ENCODE measurements around the gene TRPM8. TPM values are rescaled to one million over a fixed set of nuclear protein-coding genes. Genes with fewer than 3 reads are reported as not detected.
A peak's percentile ranks its signal among the peaks of the same experiment; 100 is the strongest.

Gene TRPM8
- total and polyA plus RNA-seq, 5 donors from 2014 or later: not detected

GRCh38 chr2:234006501-234006900, 89.3 kb downstream of the TRPM8 start:
- H3K4me1 ChIP-seq (ENCODE audit: control insufficient read depth, insufficient read depth, low read length, poor library complexity, severe bottlenecking): peaks cover 2% of the 10 kb centered on the region
- no peak overlapping the region for H3K27ac ChIP-seq (ENCODE audit: insufficient read depth, low read length, poor library complexity, severe bottlenecking)
- H3K4me3 Mint-ChIP-seq: no peak overlapping the region
- H3K9me3 ChIP-seq (ENCODE audit: control insufficient read depth in 2 of 2, low read length in 2 of 2): no peaks in the 10 kb centered on the region
- peaks cover 9% of the 10 kb centered on the region for H3K27me3 ChIP-seq (ENCODE audit: control insufficient read depth, insufficient read depth, low read length)
- peaks cover 2 to 11% (median 4%) of the 10 kb centered on the region in 4 donors for H3K4me1 Mint-ChIP-seq
- H3K36me3 Mint-ChIP-seq: no peaks in the 10 kb centered on the region
- no peak for DNase-seq
- no peak overlapping the region for H3K4me3 ChIP-seq (ENCODE audit: low read depth, low read length)
- no peaks in the 10 kb centered on the region for H3K36me3 ChIP-seq (ENCODE audit: control insufficient read depth, insufficient read depth, low read length)
- peaks cover 0 to 3% (median 0%) of the 10 kb centered on the region in 7 donors for H3K9me3 Mint-ChIP-seq
- peak overlapping the region in 1 of 3 donors; percentile 15 for H3K27ac Mint-ChIP-seq
- ATAC-seq (ENCODE audit: low read depth in 2 of 2): no peak
- H3K27me3 Mint-ChIP-seq: peaks cover 28% of the 10 kb centered on the region

DNA sequence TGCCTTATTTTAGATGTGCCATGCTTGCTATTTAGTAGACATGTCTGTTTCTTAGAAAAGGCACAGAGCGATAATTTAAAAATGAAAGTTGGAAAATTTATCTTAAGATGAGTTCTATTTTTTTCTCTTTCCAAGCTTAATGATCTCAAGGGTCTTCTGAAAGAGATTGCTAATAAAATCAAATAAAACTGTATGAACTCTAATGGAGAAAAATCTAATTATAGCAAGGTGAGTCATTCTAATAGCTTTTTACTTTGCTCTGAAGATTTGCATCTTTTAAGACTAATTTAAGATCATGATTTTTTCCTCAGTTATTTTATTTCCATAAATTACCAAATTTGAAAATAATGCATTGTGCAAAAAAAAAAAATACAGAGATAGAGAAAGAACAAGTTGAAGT, 97.3 kb downstream of the TRPM8 start:
- Histone ChIP-seq H3K27ac (ENCODE audit: insufficient read depth, low read length, poor library complexity, severe bottlenecking) (no peak overlapping the region), H3K4me3 (ENCODE audit: low read depth, low read length) (no peak overlapping the region), H3K4me1 (ENCODE audit: control insufficient read depth, insufficient read depth, low read length, poor library complexity, severe bottlenecking) (no peaks in the 10 kb centered on the region), H3K27me3 (ENCODE audit: control insufficient read depth, insufficient read depth, low read length) (peaks cover 25% of the 10 kb centered on the region), H3K36me3 (ENCODE audit: control insufficient read depth, insufficient read depth, low read length) (no peaks in the 10 kb centered on the region), H3K9me3 (ENCODE audit: control insufficient read depth in 2 of 2, low read length in 2 of 2) (no peaks in the 10 kb centered on the region)
- DNase-seq: no peak
- ATAC-seq (ENCODE audit: low read depth in 2 of 2): no peak
- Mint-ChIP-seq H3K27me3 (peaks cover 58% of the 10 kb centered on the region), H3K9me3 (peaks cover 0 to 2% (median 0%) of the 10 kb centered on the region in 7 donors), H3K27ac (no peak overlapping the region), H3K4me3 (no peak overlapping the region), H3K4me1 (no peaks in the 10 kb centered on the region), H3K36me3 (no peaks in the 10 kb centered on the region)

DNA sequence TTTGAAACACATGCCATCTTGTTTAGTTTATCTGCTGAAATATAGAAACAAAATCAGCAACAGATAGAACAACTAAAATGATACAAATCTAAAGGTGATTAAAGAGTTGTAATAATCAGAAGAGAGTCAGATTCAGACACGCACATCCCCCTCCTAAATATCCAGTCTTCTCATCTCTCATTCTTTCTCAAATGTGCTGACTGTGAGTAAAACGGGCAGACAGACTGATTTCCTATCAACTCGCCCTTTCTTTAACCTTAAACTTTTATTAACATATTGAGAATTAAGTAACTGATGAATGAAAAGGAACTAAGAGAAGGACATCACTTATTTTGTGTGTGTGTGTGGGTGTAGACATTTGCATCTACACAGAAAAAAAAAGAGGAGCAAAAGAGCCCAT, 98.7 kb downstream of the TRPM8 start:
- Histone ChIP-seq H3K36me3 (ENCODE audit: control insufficient read depth, insufficient read depth, low read length) (no peaks in the 10 kb centered on the region), H3K9me3 (ENCODE audit: control insufficient read depth in 2 of 2, low read length in 2 of 2) (no peaks in the 10 kb centered on the region), H3K4me3 (ENCODE audit: low read depth, low read length) (no peak overlapping the region), H3K27ac (ENCODE audit: insufficient read depth, low read length, poor library complexity, severe bottlenecking) (no peak overlapping the region), H3K27me3 (ENCODE audit: control insufficient read depth, insufficient read depth, low read length) (peaks cover 19% of the 10 kb centered on the region), H3K4me1 (ENCODE audit: control insufficient read depth, insufficient read depth, low read length, poor library complexity, severe bottlenecking) (no peaks in the 10 kb centered on the region)
- H3K27me3 Mint-ChIP-seq: peaks cover 52% of the 10 kb centered on the region
- H3K4me3 Mint-ChIP-seq: no peak overlapping the region
- DNase-seq (no peak), ATAC-seq (ENCODE audit: low read depth in 2 of 2) (no peak)
- no peaks in the 10 kb centered on the region for H3K9me3 Mint-ChIP-seq
- H3K4me1 Mint-ChIP-seq: no peaks in the 10 kb centered on the region
- no peak overlapping the region for H3K27ac Mint-ChIP-seq
- no peaks in the 10 kb centered on the region for H3K36me3 Mint-ChIP-seq

DNA sequence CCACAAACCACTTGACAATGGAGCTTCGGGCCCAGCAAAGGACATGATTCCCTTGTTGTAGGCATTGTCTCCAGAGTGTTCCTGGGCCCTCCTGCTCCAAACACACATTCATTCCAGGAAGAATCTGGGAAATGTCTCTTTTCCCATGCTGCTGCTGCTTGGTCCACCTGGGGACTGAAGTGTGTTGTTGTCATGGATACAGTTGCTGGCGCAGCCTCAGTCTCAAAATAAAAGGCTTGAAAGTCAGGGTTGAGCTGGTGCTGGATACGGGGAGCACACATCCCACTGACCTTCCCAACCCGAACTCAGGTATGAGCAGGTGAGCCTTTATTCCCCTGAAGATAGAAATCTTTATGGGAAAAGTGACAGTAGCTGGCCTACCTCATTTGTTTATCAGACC, 102.7 kb downstream of the TRPM8 start:
- Histone ChIP-seq H3K36me3 (ENCODE audit: control insufficient read depth, insufficient read depth, low read length) (no peaks in the 10 kb centered on the region), H3K27ac (ENCODE audit: insufficient read depth, low read length, poor library complexity, severe bottlenecking) (no peak overlapping the region), H3K4me3 (ENCODE audit: low read depth, low read length) (no peak overlapping the region), H3K27me3 (ENCODE audit: control insufficient read depth, insufficient read depth, low read length) (peaks cover 13% of the 10 kb centered on the region), H3K9me3 (ENCODE audit: control insufficient read depth in 2 of 2, low read length in 2 of 2) (peaks cover 0 to 2% of the 10 kb centered on the region in 2 experiments), H3K4me1 (ENCODE audit: control insufficient read depth, insufficient read depth, low read length, poor library complexity, severe bottlenecking) (peaks cover 2% of the 10 kb centered on the region)
- H3K4me1 Mint-ChIP-seq: peaks cover 0 to 3% (median 0%) of the 10 kb centered on the region in 4 donors
- peaks cover 33% of the 10 kb centered on the region for H3K27me3 Mint-ChIP-seq
- ATAC-seq (ENCODE audit: low read depth in 2 of 2): no peak
- peaks cover 0 to 8% (median 0%) of the 10 kb centered on the region in 7 donors for H3K9me3 Mint-ChIP-seq
- H3K36me3 Mint-ChIP-seq: peaks cover 4% of the 10 kb centered on the region
- no peak overlapping the region for H3K27ac Mint-ChIP-seq
- H3K4me3 Mint-ChIP-seq: no peak overlapping the region
- no peak for DNase-seq

GRCh38 chr2:234020332-234020731, 103.2 kb downstream of the TRPM8 start:
- H3K4me3 Mint-ChIP-seq: no peak overlapping the region
- Histone ChIP-seq H3K27me3 (ENCODE audit: control insufficient read depth, insufficient read depth, low read length) (peaks cover 11% of the 10 kb centered on the region), H3K4me1 (ENCODE audit: control insufficient read depth, insufficient read depth, low read length, poor library complexity, severe bottlenecking) (peaks cover 6% of the 10 kb centered on the region), H3K4me3 (ENCODE audit: low read depth, low read length) (no peak overlapping the region), H3K27ac (ENCODE audit: insufficient read depth, low read length, poor library complexity, severe bottlenecking) (no peak overlapping the region), H3K9me3 (ENCODE audit: control insufficient read depth in 2 of 2, low read length in 2 of 2) (peaks cover 0 to 2% of the 10 kb centered on the region in 2 experiments), H3K36me3 (ENCODE audit: control insufficient read depth, insufficient read depth, low read length) (no peaks in the 10 kb centered on the region)
- no peak overlapping the region for H3K27ac Mint-ChIP-seq
- H3K4me1 Mint-ChIP-seq: peaks cover 0 to 7% (median under 1%) of the 10 kb centered on the region in 4 donors
- H3K9me3 Mint-ChIP-seq: peaks cover 0 to 8% (median 0%) of the 10 kb centered on the region in 7 donors
- no peak for DNase-seq
- no peak for ATAC-seq (ENCODE audit: low read depth in 2 of 2)
- peaks cover 4% of the 10 kb centered on the region for H3K36me3 Mint-ChIP-seq
- H3K27me3 Mint-ChIP-seq: peaks cover 32% of the 10 kb centered on the region

DNA sequence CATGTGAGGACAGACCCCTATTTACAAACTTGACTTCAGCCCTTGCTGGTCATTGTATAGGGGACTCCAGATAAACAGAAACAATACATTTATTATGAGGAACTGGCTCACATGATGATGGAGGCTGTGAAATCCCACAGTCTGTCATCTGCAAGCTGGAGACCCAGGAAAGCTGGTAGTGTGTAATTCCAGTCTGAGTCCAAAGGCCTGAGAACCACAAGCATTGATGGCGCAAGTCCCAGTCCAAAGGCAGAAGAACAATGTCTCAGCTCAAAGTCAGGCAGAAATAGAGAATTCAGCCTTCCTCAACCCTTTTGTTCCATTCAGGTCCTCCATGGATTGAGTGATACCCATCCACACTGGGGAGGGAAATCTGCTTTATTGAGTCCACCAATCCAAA, 105.3 kb downstream of the TRPM8 start:
- no peaks in the 10 kb centered on the region for H3K36me3 ChIP-seq (ENCODE audit: control insufficient read depth, insufficient read depth, low read length)
- H3K4me1 ChIP-seq (ENCODE audit: control insufficient read depth, insufficient read depth, low read length, poor library complexity, severe bottlenecking): peaks cover 14% of the 10 kb centered on the region
- Mint-ChIP-seq H3K4me1 (peaks cover 0 to 28% (median 10%) of the 10 kb centered on the region in 4 donors), H3K9me3 (peaks cover 0 to 10% (median 2%) of the 10 kb centered on the region in 7 donors), H3K36me3 (peaks cover 4% of the 10 kb centered on the region), H3K27me3 (peaks cover 13% of the 10 kb centered on the region), H3K4me3 (peak overlapping the region in 1 of 4 donors; percentile 19), H3K27ac (peak overlapping the region in 1 of 3 donors; percentile 55)
- no peak overlapping the region for H3K4me3 ChIP-seq (ENCODE audit: low read depth, low read length)
- peaks cover 0 to 2% of the 10 kb centered on the region in 2 experiments for H3K9me3 ChIP-seq (ENCODE audit: control insufficient read depth in 2 of 2, low read length in 2 of 2)
- DNase-seq: no peak
- no peak for ATAC-seq (ENCODE audit: low read depth in 2 of 2)
- H3K27ac ChIP-seq (ENCODE audit: insufficient read depth, low read length, poor library complexity, severe bottlenecking): no peak overlapping the region
- peaks cover 4% of the 10 kb centered on the region for H3K27me3 ChIP-seq (ENCODE audit: control insufficient read depth, insufficient read depth, low read length)

- no peak overlapping the region for H3K27ac Mint-ChIP-seq
- Histone ChIP-seq H3K9me3 (ENCODE audit: control insufficient read depth in 2 of 2, low read length in 2 of 2) (peaks cover 0 to 2% of the 10 kb centered on the region in 2 experiments), H3K27ac (ENCODE audit: insufficient read depth, low read length, poor library complexity, severe bottlenecking) (no peak overlapping the region), H3K4me1 (ENCODE audit: control insufficient read depth, insufficient read depth, low read length, poor library complexity, severe bottlenecking) (peaks cover 14% of the 10 kb centered on the region), H3K27me3 (ENCODE audit: control insufficient read depth, insufficient read depth, low read length) (peaks cover 3% of the 10 kb centered on the region), H3K36me3 (ENCODE audit: control insufficient read depth, insufficient read depth, low read length) (no peaks in the 10 kb centered on the region), H3K4me3 (ENCODE audit: low read depth, low read length) (no peak overlapping the region)
- peaks cover 0 to 34% (median 14%) of the 10 kb centered on the region in 4 donors for H3K4me1 Mint-ChIP-seq
- peaks cover 0 to 10% (median 2%) of the 10 kb centered on the region in 7 donors for H3K9me3 Mint-ChIP-seq
- peaks cover 4% of the 10 kb centered on the region for H3K36me3 Mint-ChIP-seq
- no peak for ATAC-seq (ENCODE audit: low read depth in 2 of 2)
- H3K27me3 Mint-ChIP-seq: peaks cover 7% of the 10 kb centered on the region
- no peak overlapping the region for H3K4me3 Mint-ChIP-seq
- no peak for DNase-seq
Measured at GRCh38 chr2:234024304-234024703, 107.1 kb downstream of the TRPM8 start.

GRCh38 chr2:234025466-234025865, 108.3 kb downstream of the TRPM8 start:
- Histone ChIP-seq H3K36me3 (ENCODE audit: control insufficient read depth, insufficient read depth, low read length) (no peaks in the 10 kb centered on the region), H3K27ac (ENCODE audit: insufficient read depth, low read length, poor library complexity, severe bottlenecking) (no peak overlapping the region), H3K27me3 (ENCODE audit: control insufficient read depth, insufficient read depth, low read length) (peaks cover 3% of the 10 kb centered on the region), H3K4me1 (ENCODE audit: control insufficient read depth, insufficient read depth, low read length, poor library complexity, severe bottlenecking) (peaks cover 14% of the 10 kb centered on the region), H3K4me3 (ENCODE audit: low read depth, low read length) (peak overlapping the region; percentile 79), H3K9me3 (ENCODE audit: control insufficient read depth in 2 of 2, low read length in 2 of 2) (peaks cover 0 to 2% of the 10 kb centered on the region in 2 experiments)
- Mint-ChIP-seq H3K36me3 (peaks cover 4% of the 10 kb centered on the region), H3K27ac (peak overlapping the region in 1 of 3 donors; percentile 79), H3K4me1 (peaks cover 0 to 34% (median 14%) of the 10 kb centered on the region in 4 donors), H3K4me3 (peak overlapping the region; percentile 57 to 89 (median 82)), H3K27me3 (peaks cover 11% of the 10 kb centered on the region), H3K9me3 (peaks cover 0 to 10% (median 2%) of the 10 kb centered on the region in 7 donors)
- peak in 1 of 2 donors; percentile 48 for ATAC-seq (ENCODE audit: low read depth in 2 of 2)
- peak in 2 of 3 donors; percentile 14 to 19 for DNase-seq

Data from CD4-positive, CD25-positive, alpha-beta regulatory T cell (primary cell).